ENCODE data around the gene PAM. TPM values are rescaled to one million over a fixed set of nuclear protein-coding genes. Genes with fewer than 3 reads are reported as not detected.
"Not testable (repeated sequence)": the region's sequence is repeated elsewhere in the genome, so short reads cannot be mapped to it uniquely, and the experiment has no call there.

The PAM gene
- total RNA-seq, 2 experiments from 2014 or later, result 63.4 to 65.8 TPM

DNA sequence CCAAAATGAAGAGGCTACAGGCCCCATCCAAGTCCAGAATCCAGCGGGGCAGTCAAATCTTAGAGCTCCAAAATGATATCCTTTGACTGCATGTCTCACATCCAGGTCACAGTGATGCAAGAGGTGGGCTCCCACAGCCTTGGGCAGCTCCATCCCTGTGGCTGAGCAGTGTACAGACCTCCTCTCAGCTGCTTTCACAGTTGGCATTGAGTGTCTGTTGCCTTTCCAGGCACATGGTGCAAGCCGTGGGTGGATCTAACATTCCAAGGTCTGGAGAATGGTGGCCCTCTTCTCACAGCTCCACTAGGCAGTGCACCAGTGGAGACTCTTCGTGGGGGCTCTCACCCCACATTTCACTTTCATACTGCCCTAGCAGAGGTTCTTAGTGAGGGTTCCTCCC lies 244.1 kb downstream of the PAM start:
- CTCF ChIA-PET, result no interaction called here
- POLR2A ChIA-PET, result no interaction called here
- no peak overlapping the region for H3K27ac Mint-ChIP-seq
- no peaks in the 10 kb centered on the region for H3K4me1 Mint-ChIP-seq (ENCODE audit: low read depth)
- TF ChIP-seq, protein P1, sequence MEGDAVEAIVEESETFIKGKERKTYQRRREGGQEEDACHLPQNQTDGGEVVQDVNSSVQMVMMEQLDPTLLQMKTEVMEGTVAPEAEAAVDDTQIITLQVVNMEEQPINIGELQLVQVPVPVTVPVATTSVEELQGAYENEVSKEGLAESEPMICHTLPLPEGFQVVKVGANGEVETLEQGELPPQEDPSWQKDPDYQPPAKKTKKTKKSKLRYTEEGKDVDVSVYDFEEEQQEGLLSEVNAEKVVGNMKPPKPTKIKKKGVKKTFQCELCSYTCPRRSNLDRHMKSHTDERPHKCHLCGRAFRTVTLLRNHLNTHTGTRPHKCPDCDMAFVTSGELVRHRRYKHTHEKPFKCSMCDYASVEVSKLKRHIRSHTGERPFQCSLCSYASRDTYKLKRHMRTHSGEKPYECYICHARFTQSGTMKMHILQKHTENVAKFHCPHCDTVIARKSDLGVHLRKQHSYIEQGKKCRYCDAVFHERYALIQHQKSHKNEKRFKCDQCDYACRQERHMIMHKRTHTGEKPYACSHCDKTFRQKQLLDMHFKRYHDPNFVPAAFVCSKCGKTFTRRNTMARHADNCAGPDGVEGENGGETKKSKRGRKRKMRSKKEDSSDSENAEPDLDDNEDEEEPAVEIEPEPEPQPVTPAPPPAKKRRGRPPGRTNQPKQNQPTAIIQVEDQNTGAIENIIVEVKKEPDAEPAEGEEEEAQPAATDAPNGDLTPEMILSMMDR (IDR thresholded peaks at IDR 0.05), result no peak
- H3K36me3 Mint-ChIP-seq (ENCODE audit: low read depth), result peaks cover 12% of the 10 kb centered on the region
- DNase-seq (no peak), ATAC-seq (no peak)
- intact Hi-C loops (cut with micrococcal nuclease), result no loop called here
- H3K4me3 Mint-ChIP-seq, result no peak overlapping the region
- no peaks in the 10 kb centered on the region for H3K9me3 Mint-ChIP-seq
- H3K27me3 Mint-ChIP-seq, result no peaks in the 10 kb centered on the region

DNA sequence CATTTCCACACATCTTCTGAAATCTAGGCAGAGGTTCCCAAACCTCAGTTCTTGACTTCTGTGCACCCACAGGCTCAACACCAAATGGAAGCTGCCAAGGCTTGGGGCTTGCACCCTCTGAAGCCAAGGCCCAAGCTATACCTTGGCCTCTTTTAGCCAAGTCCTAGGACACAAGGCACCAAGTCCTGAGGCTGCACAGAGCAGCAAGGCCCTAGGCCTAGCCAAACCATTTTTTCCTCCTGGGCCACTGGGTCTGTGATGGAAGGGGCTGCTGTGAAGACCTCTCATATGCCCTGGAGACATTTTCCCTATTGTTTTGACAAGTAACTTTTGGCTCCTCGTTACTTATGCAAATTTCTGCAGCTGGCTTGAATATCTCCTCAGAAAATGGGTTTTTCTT lies 244.5 kb downstream of the PAM start:
- H3K4me3 Mint-ChIP-seq; H3K27me3 Mint-ChIP-seq; intact Hi-C loops (cut with micrococcal nuclease); H3K27ac Mint-ChIP-seq; ATAC-seq; H3K9me3 Mint-ChIP-seq; POLR2A ChIA-PET; CTCF ChIA-PET; DNase-seq; H3K4me1 Mint-ChIP-seq (ENCODE audit: low read depth): not testable (repeated sequence)
- peaks cover 10% of the 10 kb centered on the region for H3K36me3 Mint-ChIP-seq (ENCODE audit: low read depth)

DNA sequence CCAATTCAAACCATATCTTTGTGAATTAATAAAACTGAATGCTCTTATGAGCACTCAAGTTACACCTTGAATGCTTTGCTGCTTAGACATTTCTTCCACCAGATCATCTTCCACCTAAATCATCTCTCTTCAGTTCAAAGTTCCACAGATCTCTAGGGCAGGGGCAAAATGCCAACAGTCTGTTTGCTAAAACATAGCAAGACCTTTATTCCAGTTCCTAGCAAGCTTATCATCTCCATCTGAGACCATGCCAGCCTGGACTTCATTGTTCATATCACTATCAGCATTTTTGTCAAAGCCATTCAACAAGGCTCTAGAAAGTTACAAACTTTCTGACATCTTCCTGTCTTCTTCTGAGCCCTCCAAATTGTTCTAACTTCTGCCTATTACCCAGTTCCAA lies 245.0 kb downstream of the PAM start:
- ATAC-seq (no peak), DNase-seq (no peak)
- Mint-ChIP-seq H3K4me3 (no peak overlapping the region), H3K9me3 (no peaks in the 10 kb centered on the region), H3K4me1 (ENCODE audit: low read depth) (no peaks in the 10 kb centered on the region), H3K27me3 (no peaks in the 10 kb centered on the region), H3K27ac (no peak overlapping the region), H3K36me3 (ENCODE audit: low read depth) (peaks cover 8% of the 10 kb centered on the region)
- ChIA-PET CTCF (no interaction called here), POLR2A (no interaction called here)
- intact Hi-C loops (cut with micrococcal nuclease), result no loop called here
- TF ChIP-seq, protein P1 (IDR thresholded peaks at IDR 0.05), result no peak

DNA sequence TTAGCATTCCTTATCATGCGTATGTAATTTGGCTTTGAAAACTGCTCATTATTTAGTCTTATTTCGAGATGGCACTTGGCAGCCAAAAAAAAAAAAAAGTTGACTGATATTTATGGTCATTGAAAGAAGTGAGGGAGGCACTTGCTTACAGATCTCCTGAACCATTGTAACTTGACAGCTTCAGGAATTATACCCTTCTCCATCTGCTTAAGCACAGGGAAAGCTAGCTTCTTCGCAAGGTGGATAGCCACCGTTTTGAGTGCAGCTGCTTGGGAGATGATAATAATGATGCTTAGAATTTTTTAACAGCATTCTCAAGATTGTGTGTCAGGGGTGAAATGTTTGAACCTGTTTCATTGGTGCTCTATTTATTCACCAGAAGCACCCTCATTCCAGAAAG lies 248.8 kb downstream of the PAM start:
- no peaks in the 10 kb centered on the region for H3K9me3 Mint-ChIP-seq
- intact Hi-C loops (cut with micrococcal nuclease), result no loop called here
- H3K36me3 Mint-ChIP-seq (ENCODE audit: low read depth), result peaks cover 12% of the 10 kb centered on the region
- no peak overlapping the region for H3K27ac Mint-ChIP-seq
- H3K4me1 Mint-ChIP-seq (ENCODE audit: low read depth), result no peaks in the 10 kb centered on the region
- no peak overlapping the region for H3K4me3 Mint-ChIP-seq
- DNase-seq (no peak), ATAC-seq (no peak)
- ChIA-PET CTCF (interaction anchor here (1.4 kb wide), 1 partner anchor 10 kb away, joined by 3 read pairs; no protein-coding TSS in a partner anchor), POLR2A (no interaction called here)
- TF ChIP-seq, protein P1 (IDR thresholded peaks at IDR 0.05), result no peak
- H3K27me3 Mint-ChIP-seq, result no peaks in the 10 kb centered on the region

DNA sequence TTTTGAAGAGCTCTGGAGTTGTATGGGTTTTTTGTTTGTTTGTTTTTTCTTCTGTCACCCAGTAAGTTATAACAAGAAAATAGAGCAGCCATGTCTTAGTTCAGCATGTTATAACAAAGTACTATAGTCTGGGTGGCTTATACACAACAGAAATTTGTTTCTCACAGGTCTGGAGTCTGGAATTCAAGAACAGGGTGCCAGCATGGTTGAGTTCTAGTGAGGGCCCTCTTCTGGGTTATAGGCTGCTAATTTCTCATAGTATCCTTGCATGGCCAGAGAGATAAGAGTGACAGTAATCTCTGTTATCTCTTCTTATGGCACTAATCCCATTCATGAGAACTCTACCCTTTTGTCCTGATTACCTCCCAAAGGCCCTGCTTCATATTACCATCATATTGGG lies 250.2 kb downstream of the PAM start:
- Mint-ChIP-seq H3K4me1 (ENCODE audit: low read depth) (no peaks in the 10 kb centered on the region), H3K27me3 (no peaks in the 10 kb centered on the region), H3K4me3 (no peak overlapping the region), H3K36me3 (ENCODE audit: low read depth) (peaks cover 14% of the 10 kb centered on the region), H3K9me3 (no peaks in the 10 kb centered on the region), H3K27ac (no peak overlapping the region)
- intact Hi-C loops (cut with micrococcal nuclease), result no loop called here
- TF ChIP-seq, protein P1 (IDR thresholded peaks at IDR 0.05), result no peak
- POLR2A ChIA-PET, result no interaction called here
- ATAC-seq, result no peak
- DNase-seq, result no peak
- CTCF ChIA-PET, result no interaction called here

DNA sequence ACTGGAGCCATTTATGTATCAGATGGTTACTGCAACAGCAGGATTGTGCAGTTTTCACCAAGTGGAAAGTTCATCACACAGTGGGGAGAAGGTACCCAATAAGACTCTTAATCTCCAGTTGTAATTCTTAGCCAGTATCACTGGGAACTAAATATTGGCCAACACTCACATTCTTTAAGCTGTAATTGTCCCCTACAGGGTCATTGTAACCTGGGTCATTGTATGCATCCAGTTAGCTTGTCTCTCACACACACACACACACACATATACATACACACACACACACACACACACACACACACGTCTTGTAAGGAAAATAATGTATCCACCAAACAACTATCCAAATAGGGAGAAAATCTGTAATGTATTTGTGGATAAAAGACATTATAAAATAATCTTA lies 251.8 kb downstream of the PAM start:
- H3K27me3 Mint-ChIP-seq, result no peaks in the 10 kb centered on the region
- DNase-seq (no peak), ATAC-seq (no peak)
- H3K4me3 Mint-ChIP-seq, result no peak overlapping the region
- TF ChIP-seq, protein P1 (IDR thresholded peaks at IDR 0.05), result no peak
- peaks cover 22% of the 10 kb centered on the region for H3K36me3 Mint-ChIP-seq (ENCODE audit: low read depth)
- ChIA-PET POLR2A (no interaction called here), CTCF (no interaction called here)
- intact Hi-C loops (cut with micrococcal nuclease), result no loop called here
- no peak overlapping the region for H3K27ac Mint-ChIP-seq
- no peaks in the 10 kb centered on the region for H3K9me3 Mint-ChIP-seq
- H3K4me1 Mint-ChIP-seq (ENCODE audit: low read depth), result no peaks in the 10 kb centered on the region
